Left renal cortex interstitium (tissue), 4 donors: ENCODE data around the gene ATRIP. TPM values are rescaled to one million over a fixed set of nuclear protein-coding genes. Genes with fewer than 3 reads are reported as not detected.

Experiments used
- DNase-seq, 4 donors: peaks; one replicate each; pipeline ENCODE4 v3.0.0-alpha.2; 2013; ENCODE audit warnings: low read depth in 4 of 4, low spot score in 2 of 4, missing footprints in 1 of 4
- polyA plus RNA-seq, 4 donors: library from polyadenylated mRNA; unstranded; fragments of 120-200 nt; gene quantifications; one replicate each; pipeline ENCODE4 v1.2.1, GENCODE V29; 2013; ENCODE audit not compliant: insufficient read length in 4 of 4

Gene ATRIP
- polyA plus RNA-seq, 4 donors: 12.0 to 15.5 (median 13.8) TPM

DNA sequence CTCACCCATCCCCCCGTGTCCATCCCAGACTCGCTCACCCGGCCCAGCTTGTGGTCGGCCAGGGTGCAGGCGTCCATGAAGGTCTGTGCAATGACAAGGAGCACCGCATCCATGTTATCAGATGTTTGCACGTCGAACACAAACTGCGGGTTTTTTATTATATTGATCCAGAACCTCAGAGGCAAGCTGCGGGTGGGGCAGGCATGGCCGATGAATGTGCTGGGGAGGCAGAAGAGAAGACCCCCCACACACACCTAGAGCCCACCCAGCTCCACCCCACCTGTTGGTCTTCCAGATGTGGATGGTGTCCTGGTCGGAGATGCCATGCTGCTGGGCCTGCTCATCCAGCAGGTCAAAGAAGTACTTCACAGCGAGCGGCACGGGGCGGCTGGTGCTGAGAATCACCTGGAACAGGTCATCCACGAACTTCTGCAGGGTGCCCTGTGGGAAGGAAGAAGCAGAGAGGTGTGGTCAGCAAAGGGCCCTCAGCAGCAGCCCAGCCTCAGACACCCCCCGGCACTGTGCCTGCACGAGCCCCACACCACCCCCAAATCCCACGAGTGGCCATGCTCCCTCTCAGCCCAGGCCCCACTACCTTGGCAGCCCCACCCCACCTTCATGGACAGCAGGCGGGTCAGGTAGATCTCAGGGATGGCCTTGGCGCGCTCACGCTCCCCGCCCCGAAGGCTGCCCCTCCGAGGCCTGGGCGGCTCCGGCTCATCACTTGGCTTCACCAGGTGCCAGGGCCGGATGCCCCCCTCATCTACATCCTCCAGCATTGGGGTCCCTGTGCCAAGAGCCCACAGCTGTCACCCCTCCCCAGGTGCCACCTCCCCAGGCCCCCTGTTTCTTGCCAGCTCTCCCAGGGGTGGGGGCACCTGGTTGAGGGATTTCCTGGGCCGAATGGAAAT is 37.0 kb upstream of the ATRIP start:
- DNase-seq: no peak

GRCh38 chr3:48410205-48411040 is 36.1 kb upstream of the ATRIP start:
- DNase-seq: no peak

GRCh38 chr3:48411041-48411588 is 35.4 kb upstream of the ATRIP start:
- no peak for DNase-seq

DNA sequence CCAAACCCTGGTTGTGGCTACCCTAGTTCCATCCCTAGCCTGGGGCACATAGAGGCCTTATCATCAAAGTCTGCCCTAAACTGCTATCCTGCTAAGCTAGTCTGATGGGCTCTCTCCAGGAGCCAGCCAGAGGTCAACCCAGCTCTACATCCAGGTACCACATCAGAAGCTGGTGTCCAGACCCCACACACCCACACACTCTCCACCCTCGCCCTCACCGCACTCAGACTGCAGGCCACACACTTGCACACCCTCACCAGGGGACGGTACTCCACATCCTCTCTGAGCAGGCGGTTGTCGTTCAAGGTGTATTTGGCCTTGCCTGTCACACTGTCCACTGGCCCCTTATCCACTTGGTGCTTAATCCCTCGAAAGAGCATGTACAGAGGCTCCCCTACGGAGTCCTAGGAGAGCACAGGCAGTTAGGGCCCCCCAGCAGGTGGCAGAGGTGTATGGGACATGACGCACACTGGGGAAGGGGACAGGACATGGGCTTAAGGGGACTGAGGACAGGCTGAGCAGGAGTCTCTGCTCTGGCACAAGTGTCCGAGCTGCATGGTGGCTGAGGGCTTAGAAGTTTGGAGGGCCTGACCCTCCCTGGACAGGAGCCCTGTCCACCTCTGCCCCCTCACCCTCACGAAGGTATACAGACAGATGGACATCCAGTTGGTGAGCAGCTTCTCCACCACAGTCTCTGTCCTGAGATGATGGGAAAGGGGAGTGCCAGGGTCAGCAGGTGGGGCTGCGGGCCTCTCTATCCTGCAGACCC is 34.7 kb upstream of the ATRIP start:
- no peak for DNase-seq

DNA sequence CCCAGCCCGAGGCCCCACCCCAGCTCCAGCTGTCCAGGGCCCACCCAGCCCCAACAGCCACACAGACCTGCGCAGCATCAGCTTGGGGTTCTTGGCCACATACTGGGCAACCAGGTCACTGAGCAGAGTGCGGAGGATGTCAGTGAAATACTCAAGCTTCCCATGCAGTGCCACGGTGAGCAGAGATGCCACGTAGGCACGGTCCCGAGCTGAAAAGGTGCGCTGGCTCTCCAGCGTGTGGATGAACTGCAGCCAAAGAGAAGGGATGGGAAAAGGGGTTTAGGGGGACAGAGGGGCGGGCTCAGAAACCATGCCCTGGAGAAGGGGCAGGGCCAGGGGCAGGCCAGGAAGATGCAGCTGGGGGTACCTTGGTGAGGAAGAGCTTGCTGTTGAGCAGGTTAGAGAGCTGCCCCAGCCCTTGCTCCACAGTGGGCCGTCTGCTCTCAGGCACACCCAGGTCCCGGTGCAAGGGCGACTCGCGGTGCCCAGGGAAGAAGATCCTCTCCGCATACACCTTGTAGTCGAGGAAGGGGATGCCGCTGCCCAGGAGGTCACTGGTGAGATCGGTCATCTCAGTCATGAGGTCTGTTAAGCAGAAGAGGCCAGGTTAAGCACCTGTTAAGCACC is 34.0 kb upstream of the ATRIP start:
- no peak for DNase-seq

GRCh38 chr3:48413086-48413485 is 33.5 kb upstream of the ATRIP start:
- DNase-seq: no peak

GRCh38 chr3:48413611-48414010 is 32.9 kb upstream of the ATRIP start:
- DNase-seq: no peak

DNA sequence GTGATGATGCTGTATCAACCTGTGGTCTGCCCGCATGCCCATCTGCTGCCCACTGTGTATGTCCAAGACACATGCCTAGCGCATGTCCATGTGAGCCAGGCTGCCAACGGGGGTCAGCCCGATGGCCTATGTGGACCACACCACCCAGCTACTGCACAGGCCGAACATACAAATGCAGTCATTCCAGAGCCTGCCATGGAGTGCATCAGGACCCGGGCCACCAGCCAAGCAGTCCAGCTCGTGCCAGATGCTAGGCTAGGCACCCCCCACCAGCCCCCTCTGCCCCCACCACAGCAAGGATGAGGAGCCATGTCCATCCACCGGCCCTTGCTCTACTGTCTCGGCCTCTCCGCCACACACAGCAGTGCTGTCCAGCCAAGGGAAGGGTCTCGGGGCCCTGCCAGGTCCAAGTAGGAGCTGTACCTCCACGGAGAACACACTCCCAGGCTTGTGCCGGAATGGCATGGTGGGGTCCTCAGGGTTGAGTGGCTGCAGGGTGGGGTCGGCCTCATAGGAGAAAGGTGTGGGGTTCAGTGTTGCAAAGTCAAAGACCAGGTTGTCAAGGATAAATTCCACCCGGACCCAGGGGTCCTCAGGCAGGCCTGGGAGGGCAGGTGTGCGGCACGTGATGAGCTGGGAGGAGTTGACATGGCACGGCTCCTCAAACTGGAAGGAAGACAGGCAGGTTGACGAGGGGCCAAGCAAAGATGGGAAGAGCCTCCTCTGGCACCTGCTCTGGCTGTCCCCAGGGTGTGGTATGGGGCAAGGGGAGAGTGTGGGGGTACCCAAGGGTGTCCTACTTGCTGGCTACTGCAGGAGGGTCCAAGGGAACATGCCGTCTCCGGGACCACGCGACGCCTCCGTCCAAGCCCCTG is 31.9 kb upstream of the ATRIP start:
- no peak for DNase-seq

DNA sequence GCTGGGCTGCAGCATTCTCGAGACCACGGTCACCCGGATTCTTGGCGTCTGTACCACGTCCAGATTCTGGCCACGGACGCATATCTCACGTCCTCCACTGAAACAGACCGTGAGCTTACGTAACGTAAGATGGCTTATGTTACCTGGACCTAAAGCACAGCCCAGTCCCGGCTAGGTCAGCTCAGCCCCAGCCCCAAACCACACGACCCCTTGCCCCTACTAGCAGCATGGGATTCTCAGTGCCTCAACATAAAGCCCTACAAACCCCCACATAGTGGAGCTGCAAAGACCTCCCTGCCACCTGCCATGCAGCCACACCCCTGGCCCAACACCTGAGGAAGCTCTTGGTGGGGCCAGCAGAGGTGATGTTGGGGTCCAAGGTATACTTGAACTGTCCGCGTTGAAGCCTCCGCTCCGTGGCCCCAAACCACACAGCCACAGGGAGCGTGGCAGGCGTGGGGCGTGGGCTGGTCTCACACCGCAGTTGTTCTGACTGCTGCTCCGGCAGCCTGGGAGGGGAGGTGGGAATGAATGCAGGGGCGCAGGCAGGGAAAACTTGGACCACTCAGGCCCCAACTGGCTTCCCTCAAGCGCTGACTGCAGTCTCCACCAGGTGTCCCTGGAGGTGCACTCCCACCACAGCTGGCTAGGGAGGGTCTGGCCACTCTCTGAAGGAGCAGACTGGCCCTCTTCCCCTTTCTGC is 31.1 kb upstream of the ATRIP start:
- no peak for DNase-seq

DNA sequence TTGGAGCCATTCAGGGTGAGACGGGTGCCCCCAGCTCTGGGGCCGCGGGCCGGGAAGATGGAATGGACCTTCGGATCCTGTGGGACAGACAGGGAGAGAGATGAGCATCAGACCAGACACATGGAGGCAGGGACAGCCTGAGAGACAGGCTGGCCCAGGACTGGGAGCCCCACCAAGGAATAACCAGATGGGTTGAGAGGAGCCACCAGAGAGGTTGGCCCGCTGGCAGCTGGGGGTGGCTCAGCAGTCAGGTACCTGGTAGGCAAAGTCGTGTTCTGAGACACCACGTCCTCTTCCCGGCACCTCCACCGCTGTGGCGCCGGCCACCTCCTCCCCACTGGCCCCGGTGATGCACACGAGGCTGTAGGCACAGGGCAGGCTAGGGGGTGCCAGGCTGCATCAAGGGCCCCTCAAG is 30.4 kb upstream of the ATRIP start:
- no peak for DNase-seq

DNA sequence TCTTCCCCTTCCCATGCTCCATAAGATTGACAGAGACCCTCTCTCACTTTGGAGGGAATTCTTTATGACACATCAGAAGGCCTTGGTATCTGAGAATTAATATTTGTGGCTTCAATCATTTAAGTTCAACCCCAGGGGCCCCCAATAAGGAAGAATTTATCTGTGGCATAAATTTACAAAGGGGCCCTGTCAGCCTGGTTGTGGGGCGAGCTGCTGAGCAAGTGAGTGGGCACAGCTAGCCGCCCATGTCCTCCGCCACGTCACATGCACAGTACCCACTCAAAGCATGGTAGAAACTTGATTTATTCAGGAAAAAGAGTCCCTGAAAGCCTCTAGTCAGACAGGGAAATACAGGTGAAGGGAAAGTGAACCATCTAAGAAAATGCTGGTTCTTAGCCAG is 30.0 kb upstream of the ATRIP start:
- DNase-seq: no peak

GRCh38 chr3:48417529-48418108 is 28.9 kb upstream of the ATRIP start:
- DNase-seq: no peak

DNA sequence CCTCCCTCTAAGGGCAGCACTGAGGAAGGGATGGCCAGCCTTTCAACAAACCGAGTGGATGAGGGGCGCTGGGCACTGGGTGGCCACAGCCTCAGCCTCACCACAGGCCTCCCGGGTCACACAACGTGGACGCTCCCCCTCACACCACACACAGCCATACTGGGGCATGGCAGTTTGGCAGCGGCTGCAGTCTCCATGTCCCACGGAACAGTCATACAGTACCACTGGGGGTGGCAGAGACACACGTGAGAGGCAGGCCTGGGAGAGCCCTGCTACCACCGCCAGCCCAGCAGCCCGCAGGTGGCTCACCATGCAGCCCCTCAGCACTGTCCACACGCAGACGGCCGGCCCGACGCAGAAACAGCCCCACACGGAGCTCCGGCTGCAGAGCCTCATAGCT is 28.4 kb upstream of the ATRIP start:
- DNase-seq: no peak

DNA sequence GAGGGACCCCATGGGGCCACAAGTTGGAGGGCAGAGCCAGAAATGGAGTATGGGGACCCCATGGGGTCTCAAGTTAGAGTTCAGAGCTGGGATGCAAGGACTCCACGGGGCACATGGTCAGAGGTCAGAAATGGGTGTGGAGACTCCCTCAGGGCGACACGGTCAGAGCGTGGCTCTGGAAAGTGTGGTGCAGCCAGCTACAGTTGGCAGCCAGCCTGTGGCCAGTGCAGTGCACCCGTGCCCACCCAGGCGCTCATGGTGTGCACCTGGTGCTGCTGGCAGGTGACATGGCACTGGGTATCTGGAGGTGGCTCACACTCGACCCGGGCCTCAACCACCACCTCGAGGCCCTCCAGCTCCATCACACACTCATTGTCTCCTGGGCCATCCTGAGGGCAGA is 27.9 kb upstream of the ATRIP start:
- no peak for DNase-seq

DNA sequence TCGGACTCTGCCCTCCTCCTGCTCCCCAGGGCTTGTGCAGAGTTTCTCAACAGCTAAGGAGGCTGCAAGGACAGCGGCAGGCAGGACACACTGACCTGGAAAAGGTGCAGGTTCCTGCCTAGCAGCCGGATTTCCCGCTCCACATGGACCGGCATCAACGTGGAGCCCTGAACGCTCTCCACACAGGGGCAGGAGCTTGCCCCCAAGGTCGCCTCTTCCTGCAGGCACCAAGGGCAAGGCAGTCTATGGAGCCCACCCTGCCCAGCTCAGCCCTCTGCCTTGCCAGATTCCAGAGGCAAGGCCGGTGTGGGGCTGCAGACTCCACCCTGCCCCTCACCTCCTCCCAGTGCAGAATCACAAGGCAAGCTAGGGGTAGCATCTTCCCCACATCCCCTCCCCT is 27.4 kb upstream of the ATRIP start:
- DNase-seq: no peak

DNA sequence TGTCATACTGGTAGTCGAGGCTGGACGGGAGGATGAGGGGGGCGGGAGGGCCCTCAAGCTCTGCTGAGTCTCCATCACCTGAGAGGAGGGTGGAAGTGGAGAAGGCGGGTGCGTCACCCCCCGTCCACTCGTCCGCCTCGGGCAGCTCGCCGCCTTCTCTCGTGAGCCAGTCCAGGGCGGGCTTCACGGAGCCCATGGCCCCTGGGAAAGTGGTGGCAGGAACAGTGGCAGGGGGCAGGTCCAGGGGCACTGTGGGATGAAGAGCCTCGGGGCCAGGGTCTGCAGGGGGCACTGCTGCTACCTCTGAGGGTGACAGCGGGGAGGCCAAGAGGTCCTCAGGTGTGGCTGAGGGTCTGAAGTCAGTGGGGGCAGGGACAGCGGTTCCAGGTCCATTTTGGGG is 26.9 kb upstream of the ATRIP start:
- DNase-seq: no peak

DNA sequence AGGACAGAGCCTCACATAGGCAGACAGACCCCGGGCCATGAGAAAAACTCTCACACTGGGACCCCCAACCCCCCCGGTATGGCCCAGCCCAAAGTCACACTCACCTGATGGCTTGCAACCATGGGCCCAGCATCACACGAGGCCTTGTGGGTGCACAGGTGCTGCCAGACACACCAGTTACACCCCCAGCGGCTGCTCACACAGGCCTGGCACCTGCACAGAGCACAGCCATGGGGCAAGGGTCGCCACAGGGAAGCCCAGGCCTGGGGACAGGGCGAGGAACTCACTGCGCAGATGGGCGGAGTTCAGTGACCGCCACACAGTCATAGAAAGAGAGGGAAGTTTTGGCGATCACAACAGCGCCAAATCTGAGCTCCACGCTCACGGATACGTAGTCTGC is 26.0 kb upstream of the ATRIP start:
- no peak for DNase-seq

DNA sequence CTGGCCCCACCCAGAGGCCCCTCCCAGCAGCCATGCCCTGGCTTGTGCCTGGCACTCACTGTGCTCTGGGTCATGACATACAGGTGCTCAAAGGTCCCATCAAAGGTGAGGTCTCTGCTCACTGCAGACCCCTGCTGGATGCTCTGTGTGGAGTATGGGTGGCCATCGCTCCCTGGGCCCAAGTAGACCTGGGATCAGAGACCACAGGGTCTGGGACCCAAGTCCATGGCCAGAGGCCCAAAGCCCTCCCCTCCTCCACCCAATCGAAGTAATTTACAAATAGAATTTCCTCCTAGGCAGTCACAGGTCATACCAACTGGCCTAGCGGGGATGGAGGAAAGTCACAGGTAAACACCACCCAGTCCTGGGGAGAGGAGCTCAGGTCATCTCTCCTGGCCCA is 24.3 kb upstream of the ATRIP start:
- DNase-seq: no peak
